Measurements from ENCODE around the gene ZNF423. TPM values are rescaled to one million over a fixed set of nuclear protein-coding genes. Genes with fewer than 3 reads are reported as not detected.

ZNF423 gene
- polyA plus RNA-seq, 3 donors = 24.8 to 33.2 (median 25.8) TPM

DNA sequence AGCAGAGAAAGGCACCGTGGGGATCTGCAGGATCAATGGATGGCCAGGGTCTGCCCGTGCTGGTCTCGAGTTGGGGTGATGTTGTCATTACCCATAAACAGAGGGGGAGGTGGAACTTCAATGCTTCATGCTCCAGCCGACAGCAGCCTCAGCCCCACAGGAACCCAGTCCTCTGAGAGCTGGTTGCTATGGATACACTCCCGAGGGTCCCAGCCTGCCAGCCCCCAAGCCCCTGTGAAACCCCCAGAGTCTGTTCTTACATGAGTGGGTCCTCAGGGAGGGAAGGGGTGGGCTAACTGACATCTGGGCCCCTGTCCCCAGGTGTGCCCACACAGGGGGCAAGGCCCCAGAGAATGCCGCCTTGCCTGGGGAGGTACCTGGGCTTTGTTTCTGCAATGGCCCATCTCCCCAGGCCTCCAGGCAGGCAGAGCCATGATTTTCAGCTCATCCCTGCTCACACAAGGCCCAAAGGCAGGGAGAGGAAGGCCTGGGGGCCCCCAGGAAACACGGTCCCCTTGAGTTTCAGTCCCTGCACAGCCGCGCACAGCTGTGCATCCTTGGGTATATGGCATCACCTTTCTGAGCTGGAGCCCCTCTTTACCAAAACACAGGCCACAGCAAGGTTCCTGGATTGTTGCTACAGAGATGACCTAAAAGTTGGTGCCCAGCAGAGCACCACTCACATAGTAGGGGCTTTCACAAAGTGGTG is 223.7 kb downstream of the ZNF423 start:
- DNase-seq (ENCODE audit: extremely low read depth in 1 of 11, low read depth in 9 of 11, low spot score in 4 of 11) = no peak

DNA sequence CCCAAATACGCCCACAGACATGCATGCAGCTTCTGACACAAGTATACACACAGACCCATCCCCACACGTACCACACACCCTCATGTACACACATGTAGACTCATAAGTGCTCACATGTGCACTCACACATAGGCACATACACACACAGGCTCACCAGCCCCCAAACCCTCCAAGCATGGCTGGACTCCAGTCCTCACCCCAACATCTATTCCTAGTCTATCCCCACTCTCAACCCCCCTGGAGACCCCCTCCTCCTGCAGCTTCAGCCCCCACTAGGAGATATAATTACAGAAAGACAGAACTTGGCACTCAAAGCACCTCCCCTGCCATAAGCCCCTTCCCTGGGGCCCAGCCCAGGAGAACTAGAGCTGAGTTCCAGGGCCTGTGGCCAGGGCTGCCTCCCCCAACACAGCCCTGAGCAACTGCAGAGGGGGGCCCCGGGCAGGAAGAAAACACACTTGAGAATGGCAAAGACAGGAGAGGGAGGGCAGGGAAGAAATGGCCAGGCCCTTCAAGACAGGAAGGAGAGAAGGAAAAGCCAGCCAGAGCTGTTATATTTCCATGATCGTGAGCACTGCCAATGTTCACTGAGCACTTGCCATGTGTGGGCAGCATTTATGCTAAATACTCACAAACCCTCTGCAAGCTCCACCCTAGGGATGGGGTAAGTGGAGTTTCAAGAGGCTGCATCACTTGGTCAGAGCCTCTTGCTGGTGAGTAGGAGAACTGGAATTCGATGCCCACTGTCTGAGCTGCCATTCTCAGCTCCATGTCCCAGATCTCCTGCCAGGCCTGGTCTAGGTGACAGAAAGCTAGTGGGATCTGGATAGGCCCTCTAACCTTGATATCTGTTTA is 224.5 kb downstream of the ZNF423 start:
- no peak for DNase-seq (ENCODE audit: extremely low read depth in 1 of 11, low read depth in 9 of 11, low spot score in 4 of 11)

DNA sequence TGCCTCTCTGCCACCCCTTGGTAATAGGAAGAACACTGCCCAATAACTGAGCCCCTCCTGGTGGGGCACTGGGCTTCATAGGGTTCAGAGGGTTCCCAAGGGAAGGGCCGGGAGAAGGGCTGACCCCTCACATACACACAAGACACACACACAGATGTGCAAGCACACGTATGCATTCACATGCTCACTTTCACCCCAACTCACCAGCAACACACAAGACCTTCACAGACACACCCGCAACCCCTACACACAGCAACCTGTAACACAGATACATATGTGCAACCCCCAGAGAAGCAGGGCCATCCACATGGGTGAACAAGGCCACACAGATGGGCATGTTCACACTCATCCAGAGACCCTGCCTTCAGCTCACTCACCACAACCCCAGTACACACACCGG is 225.1 kb downstream of the ZNF423 start:
- no peak for DNase-seq (ENCODE audit: extremely low read depth in 1 of 11, low read depth in 9 of 11, low spot score in 4 of 11)

DNA sequence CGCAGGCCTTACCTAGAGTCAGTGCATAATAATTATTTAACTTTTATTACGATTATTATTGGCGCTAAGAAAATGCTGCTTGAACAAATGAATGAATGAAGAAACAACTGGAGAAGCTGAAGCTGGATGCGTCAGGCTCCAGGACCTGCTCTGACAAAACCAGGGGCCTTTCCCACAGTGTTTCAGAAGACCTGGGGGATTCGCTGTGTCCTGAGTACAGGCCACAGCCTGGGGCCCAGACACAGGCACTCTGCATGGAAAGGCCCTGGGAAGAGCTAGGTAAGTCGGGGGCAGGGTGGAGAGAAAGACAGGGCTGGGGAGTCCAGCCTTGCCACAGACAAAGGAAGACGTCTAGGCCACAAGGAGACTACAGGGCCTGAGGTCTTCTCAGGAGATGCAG is 226.1 kb downstream of the ZNF423 start:
- DNase-seq (ENCODE audit: extremely low read depth in 1 of 11, low read depth in 9 of 11, low spot score in 4 of 11) = no peak

DNA sequence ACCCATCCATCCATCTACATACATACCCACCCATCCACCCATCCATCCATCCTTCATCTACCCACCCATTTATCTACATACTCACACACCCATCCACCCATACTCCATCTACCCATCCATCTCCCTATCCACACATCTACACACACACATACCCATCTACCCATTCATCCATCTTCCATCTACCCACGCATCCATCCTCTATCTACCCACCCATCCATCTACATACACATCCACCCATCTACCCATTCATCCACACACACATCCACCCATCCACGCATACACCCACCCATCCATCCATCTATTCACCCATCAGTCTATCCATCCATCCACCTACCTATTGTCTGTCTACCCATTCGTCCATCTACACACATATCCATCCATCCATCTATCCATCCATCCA is 227.8 kb downstream of the ZNF423 start:
- DNase-seq (ENCODE audit: extremely low read depth in 1 of 11, low read depth in 9 of 11, low spot score in 4 of 11) = no peak

DNA sequence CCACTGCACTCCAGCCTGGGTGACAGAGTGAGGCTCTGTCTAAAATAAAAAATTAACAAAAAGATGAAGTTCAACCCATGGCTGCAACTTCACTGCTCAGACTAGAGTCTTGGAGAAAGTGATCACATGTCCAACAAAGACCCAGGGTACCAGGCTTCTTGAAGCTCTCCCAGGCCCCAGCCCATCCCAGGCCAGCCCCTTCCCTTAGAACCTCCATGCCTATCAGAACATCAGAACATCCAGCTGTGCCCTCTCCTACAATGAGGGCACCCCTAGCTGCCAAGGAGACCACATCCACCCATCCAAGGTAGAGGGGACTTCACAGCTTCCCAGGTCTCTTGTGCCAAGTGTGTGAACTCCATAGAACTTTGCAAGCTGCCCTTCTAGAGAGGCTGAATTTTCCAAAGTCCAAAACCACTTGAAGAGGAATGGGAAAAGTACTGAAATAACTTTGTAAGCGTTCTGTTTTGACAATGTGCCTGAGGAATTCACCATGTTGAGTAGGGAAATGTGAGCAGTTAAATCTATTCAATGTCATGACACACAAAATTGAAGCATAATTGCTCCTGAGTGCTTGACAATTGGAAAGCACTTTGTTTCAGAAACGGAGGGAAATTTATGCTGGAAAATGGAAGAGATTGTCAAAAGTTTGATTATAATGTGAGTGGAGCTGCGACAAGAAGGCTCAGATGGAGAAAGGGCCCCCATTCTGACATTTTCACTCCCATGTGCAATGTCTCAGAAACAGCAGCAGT is 230.4 kb downstream of the ZNF423 start:
- no peak for DNase-seq (ENCODE audit: extremely low read depth in 1 of 11, low read depth in 9 of 11, low spot score in 4 of 11)

DNA sequence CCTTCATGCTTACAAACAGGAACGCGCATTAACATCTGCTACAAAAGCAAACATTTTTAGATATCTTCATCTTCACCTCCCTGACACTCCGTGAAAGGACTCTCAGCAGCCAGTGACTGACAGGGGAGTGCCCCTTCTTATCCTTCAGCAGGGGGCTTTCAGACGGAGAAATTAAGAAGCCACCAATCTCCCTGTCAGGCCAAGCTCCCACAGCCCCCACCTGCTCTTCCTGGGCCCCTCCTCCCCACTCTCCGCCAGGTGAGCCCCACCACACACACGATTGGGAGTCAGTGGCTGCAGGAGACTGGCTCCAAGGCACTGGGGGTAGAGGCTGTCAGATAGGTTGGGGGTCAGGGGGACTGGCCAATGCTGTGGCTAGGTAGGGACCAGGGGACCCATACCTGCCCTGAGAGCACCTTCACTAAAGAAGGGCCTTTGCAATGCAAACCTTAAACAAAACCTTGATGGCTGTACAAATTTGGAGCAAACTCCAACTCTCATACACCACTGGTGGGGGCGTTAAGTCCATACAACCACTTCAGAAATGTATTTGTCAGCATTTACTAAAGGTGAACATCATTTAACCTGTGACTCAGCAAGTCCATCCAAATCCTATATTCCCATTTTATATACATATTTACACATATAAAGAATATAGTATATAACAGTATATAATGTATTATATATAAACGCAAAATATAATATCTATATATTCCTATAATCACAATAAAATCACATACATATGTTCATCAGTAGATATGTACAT is 232.2 kb downstream of the ZNF423 start:
- no peak for DNase-seq (ENCODE audit: extremely low read depth in 1 of 11, low read depth in 9 of 11, low spot score in 4 of 11)

DNA sequence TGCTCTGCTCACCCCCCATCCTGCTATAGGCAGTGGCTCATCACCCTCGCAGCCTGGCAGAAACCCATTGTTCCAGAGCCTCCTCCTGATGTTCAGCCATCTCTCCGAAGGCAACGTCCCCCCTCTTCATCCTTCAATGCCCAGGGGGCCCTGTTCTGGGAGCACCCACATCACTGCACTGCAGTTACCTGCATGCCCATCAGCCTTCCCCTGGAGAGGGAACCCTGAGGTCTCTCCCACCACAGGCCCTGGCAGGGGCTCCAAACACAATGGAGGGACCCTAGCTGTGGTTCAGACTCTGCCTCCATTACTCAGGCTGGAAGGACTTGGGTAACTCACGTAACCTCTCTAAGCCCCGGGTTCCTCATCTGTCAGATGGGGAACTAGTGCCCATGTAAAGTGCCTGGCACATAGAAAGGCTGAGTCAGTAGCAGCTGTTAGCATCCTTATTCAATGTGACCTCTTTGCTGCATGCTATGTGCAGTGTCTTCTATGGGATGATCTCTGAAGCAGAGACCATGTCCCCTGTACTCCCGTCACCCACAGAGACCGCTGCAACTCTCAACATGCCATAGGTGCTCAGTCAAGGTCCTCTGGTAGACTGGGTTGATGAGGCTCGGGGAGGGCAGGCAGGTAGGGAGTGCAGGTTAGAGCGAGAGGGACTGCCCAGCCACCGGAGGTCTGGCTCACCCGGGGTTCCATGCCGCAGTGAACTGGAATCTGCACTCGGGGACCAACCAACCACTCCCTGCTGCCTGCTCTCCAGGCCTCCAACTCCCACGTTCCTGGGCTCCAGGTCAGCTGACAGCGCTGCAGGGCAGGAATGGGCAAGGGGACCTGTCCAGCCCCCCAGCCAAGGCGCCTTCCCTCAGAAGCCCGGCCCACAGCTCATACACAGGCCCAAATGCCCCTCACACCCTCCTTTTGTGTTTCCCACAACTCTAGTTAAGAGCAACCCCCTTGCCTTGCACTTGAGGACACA is 233.2 kb downstream of the ZNF423 start:
- DNase-seq (ENCODE audit: extremely low read depth in 1 of 11, low read depth in 9 of 11, low spot score in 4 of 11) = no peak

DNA sequence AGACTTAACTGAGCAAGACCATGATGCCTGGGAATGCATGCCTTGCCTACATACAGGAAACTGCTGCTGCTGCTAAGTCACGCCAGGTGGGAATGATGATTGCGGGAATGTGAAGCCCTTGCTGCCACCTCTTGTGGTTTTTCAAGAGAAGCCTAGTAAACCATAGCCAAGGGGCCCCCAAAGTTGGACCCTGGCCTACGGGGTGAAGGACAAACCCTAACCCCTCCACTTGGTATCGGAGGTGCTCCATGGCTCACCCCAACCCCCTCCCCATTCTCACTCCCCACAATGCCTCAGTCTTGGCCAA is 233.9 kb downstream of the ZNF423 start:
- DNase-seq (ENCODE audit: extremely low read depth in 1 of 11, low read depth in 9 of 11, low spot score in 4 of 11) = no peak

DNA sequence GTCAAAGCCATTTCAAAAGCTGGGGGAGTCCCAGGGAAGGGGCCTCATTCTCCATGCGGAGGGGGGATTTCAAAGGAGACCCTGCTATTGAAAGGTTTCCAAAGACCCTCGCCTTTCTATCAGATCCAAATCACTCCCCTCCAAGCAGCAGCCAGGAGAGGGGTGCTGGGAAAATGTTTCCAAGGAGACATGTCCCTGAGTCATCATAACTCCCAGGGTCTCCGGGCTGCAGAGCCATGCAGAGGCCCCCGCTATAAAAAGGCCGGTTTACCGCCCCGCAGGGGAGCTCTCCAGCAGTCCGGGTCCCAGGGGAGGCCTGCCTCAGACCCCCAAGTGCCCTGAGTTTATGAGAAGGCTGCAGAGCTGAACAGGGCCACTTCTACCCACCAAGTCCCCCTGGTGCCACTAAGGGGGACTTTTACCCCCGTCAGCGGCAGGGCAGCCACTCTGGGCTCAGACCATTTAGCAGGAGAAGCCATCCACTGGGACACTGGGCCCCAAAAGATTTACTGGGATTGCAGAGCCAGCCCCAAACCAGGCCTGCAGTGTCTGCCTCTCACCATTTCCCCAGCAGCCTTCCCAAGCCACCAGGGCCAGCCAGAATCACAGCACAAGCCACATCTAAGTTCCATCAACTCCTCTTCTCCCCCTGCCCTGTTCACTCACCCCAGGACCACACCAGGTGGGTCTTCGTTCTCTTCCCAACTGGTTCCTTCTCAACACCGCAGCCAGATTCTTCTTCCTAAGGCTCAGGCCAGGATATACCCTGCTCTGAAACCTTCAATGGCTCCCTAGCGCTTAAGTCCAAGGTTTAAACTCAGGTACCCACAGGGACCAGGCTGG is 234.4 kb downstream of the ZNF423 start:
- DNase-seq (ENCODE audit: extremely low read depth in 1 of 11, low read depth in 9 of 11, low spot score in 4 of 11) = no peak

DNA sequence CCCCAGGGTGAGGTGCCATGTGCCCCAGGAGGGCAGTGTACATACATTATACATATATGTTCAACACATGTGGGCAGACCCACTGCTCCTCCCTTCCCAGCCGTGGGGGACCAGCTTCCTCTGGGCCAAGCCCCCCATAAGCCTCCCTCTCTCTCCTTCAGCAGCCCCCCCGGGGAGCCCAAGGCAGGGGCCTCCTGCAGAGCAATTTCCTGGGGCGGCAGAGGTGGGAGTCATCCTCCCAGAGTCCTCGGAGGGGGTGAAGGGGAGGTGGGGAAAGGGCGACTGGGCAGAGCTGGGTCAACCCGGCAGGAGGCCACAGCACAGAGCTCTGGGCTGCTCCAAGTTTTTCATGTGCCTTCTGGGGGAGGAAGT is 235.1 kb downstream of the ZNF423 start:
- DNase-seq (ENCODE audit: extremely low read depth in 1 of 11, low read depth in 9 of 11, low spot score in 4 of 11) = no peak

DNA sequence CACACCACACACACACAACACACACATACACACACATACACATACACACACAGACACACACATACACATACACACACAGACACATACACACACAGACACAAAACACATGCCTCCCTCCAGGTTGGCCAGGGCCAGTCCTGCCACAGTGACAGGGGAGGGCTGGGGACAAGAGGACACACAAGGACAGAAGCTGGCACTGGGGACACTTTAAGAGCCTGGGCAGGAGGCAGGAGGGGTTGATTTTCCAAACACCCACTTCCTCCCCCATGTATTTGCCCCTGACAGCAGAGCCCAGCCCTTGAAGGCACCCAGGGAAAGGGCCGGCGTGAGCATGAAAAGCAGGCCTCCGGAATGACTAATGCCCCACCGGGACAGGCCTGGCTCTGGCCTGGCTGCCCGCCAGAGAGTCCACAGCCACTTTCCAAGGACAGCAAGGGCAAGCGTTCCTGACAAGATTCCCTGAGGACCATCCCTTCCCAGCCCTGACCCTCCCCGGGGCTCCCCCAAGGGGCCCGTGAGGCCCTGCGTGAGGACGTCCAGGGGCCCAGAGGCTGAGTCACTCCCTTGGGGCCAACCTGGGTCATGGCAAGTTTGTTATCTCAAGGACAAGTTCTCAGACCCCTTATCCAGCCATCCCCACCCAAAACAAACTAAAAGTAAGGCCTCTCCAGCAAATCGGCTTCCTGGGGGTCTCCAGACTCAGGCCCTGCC is 235.6 kb downstream of the ZNF423 start:
- DNase-seq (ENCODE audit: extremely low read depth in 1 of 11, low read depth in 9 of 11, low spot score in 4 of 11) = no peak

DNA sequence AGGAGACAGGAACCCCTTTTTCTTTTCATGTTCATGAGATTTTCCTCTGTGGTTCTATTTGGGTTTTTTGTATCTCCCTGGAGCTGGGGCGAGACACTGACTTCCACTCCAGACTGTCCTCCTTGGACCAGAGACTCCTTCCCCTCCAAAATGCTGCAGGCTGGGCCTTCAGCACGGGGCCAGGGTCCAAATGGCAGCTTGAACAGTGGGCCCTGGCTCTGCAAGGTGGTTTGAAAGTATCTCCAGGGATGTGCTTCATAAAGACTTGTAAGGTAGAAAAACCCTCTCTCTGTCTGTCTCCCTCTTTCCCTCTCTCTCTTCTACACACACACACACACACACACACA is 236.1 kb downstream of the ZNF423 start:
- DNase-seq (ENCODE audit: extremely low read depth in 1 of 11, low read depth in 9 of 11, low spot score in 4 of 11) = no peak

DNA sequence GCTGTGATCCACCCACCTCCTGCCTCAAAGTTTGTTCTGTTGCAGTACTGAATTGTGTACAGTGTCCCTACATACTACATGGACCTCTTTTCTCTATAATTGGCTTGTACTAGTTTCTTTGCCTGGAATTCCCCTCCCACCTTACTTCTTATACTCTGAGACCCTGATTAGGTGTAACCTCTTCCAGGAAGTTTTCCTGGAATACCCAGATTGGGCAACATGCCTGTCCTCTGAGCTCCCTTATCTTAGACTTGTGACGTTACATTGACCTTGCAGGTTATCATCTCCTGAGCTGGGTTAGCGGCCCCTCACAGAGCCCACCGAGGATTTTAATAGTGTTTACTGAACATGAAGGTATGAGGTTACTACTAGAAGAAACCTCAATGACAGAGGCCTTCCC is 237.0 kb downstream of the ZNF423 start:
- DNase-seq (ENCODE audit: extremely low read depth in 1 of 11, low read depth in 9 of 11, low spot score in 4 of 11) = no peak

DNA sequence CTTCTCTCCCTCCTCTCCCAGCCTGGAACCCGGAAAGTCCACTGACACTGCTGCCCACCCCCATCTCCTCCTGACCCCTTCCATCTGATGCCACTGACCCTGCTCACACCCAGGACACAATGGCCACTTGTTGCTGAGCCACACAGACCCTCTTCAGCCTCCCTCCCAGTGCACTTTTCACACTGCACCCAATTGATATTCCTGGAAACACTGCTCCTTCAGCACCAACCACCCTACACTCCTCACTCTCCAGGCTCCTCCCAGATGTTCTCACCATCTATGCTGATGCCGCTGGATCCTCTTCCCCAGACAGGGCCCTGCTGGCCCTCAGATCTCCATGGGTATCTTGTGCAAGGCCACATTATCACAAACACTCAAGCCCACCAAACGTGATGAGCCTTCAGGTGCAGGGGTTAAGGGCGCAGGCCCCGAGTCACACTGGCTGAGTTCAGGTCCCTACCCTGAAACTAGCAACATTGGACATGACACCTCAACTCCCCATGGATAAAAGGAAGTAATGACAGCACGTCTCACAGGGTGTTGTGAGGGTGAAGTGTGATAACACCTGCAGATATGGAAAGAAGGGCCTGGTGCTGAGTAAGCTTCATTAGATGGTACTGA is 238.1 kb downstream of the ZNF423 start:
- no peak for DNase-seq (ENCODE audit: extremely low read depth in 1 of 11, low read depth in 9 of 11, low spot score in 4 of 11)

DNA sequence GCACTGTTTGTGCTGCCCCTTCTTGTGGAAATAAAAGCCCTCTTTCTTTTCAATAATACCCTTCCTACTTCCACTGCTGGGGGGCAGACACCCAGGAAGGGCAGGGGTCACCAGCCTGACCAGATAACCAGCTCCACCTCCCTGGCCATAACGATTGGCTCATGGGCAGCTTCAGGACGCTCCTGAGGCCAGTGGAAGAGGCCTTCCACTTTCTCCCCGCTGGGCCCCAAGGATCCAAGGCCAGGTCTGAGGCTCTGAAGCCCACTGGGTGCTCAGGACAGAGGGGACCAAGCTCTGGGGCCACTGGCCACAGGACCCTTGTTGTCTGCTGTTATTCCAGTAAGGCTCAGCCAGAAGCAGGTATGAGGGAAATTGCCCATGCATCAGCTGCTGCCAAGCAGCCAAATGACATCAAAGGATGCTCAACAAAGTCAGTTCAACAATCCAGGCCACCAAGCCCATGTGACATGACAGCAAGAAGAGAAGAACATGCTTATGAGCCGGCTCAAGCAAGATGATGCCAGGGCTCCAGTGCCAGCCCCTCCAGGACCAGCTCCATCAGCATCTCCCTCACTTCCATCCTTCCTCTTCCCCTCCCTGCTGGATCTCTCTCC is 238.8 kb downstream of the ZNF423 start:
- DNase-seq (ENCODE audit: extremely low read depth in 1 of 11, low read depth in 9 of 11, low spot score in 4 of 11) = no peak
